Measurements from ENCODE around the gene UAP1L1.

DNA sequence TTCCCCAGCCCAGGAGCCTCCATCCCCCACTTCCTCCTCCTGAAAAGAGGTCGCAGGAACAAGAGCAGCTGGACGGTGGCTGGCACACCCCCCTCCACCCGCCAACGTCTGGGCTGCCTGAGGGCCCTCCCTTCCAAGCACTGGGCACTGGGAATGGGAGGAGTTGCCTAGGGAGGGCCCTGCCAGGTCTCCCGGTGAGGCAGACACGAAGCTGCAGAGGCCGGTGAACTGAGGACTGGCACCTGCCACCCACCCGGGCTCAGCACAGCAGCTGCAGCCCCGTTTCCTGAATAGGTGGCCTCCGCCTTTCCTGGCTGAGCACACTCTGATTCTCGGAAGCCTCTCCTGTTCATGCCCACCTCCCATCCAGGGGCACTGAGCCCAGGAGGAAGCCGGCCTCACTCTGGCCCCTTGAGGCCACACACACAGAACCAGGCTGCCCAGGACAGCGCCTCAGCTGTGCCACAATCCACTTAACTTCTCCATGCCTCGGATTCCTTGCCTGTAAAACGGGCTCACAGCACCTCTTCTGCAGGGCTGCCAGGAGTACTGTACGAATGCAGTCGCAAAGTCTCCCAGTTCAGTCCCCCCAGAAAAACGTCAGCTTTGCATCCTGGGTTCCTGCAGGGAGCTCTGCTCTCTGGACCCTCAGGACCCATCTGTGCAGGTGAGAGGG is 32.7 kb upstream of the UAP1L1 start:
- TF ChIP-seq, protein P1, sequence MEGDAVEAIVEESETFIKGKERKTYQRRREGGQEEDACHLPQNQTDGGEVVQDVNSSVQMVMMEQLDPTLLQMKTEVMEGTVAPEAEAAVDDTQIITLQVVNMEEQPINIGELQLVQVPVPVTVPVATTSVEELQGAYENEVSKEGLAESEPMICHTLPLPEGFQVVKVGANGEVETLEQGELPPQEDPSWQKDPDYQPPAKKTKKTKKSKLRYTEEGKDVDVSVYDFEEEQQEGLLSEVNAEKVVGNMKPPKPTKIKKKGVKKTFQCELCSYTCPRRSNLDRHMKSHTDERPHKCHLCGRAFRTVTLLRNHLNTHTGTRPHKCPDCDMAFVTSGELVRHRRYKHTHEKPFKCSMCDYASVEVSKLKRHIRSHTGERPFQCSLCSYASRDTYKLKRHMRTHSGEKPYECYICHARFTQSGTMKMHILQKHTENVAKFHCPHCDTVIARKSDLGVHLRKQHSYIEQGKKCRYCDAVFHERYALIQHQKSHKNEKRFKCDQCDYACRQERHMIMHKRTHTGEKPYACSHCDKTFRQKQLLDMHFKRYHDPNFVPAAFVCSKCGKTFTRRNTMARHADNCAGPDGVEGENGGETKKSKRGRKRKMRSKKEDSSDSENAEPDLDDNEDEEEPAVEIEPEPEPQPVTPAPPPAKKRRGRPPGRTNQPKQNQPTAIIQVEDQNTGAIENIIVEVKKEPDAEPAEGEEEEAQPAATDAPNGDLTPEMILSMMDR (optimal IDR thresholded peaks at IDR 0.05 in 1 of 3, IDR thresholded peaks at IDR 0.05 in 1 of 3, conservative IDR thresholded peaks at IDR 0.05 in 1 of 3; ENCODE audit: extremely low read depth in 1 of 3, insufficient read depth in 2 of 3, low read length in 3 of 3): no peak
- TF ChIP-seq EZH2 (IDR thresholded peaks at IDR 0.05; ENCODE audit: low read length): no peak

Data from keratinocyte (primary cell).